ENCODE data around the gene NRDE2. TPM values are rescaled to one million over a fixed set of nuclear protein-coding genes. Genes with fewer than 3 reads are reported as not detected.

NRDE2 gene
- total RNA-seq, 4 donors from 2014 or later = 18.6 to 26.9 (median 21.0) TPM

- intact Hi-C loops (cut with DNase I; ENCODE audit: low total_unique reads) = no loop called here
- no peaks in the 10 kb centered on the region for H3K9me3 ChIP-seq
- no peaks in the 10 kb centered on the region for H3K4me1 ChIP-seq
- no peak overlapping the region for H3K27ac ChIP-seq
- WGBS, 2 donors (ENCODE audit: low coverage in 1 of 2) = 86 to 93% methylated on average over 2 to 10 of the region's 10 CpGs
- no peak overlapping the region for H3K4me3 ChIP-seq
- TF ChIP-seq EP300 (IDR thresholded peaks at IDR 0.05; ENCODE audit: low read depth) = no peak
- no peak for TF ChIP-seq POLR2AphosphoS5 (IDR thresholded peaks at IDR 0.05)
- TF ChIP-seq, protein P1, sequence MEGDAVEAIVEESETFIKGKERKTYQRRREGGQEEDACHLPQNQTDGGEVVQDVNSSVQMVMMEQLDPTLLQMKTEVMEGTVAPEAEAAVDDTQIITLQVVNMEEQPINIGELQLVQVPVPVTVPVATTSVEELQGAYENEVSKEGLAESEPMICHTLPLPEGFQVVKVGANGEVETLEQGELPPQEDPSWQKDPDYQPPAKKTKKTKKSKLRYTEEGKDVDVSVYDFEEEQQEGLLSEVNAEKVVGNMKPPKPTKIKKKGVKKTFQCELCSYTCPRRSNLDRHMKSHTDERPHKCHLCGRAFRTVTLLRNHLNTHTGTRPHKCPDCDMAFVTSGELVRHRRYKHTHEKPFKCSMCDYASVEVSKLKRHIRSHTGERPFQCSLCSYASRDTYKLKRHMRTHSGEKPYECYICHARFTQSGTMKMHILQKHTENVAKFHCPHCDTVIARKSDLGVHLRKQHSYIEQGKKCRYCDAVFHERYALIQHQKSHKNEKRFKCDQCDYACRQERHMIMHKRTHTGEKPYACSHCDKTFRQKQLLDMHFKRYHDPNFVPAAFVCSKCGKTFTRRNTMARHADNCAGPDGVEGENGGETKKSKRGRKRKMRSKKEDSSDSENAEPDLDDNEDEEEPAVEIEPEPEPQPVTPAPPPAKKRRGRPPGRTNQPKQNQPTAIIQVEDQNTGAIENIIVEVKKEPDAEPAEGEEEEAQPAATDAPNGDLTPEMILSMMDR (IDR thresholded peaks at IDR 0.05) = no peak
- no peak for TF ChIP-seq POLR2A (IDR thresholded peaks at IDR 0.05)
- no peaks in the 10 kb centered on the region for H3K27me3 ChIP-seq
- no peak for DNase-seq
- in situ Hi-C loops (cut with MboI; ENCODE audit: low pct_ligation_motif_present in 1 of 4, low pct_unique_long_range_greater_than_20kb in 1 of 4, low sequenced_read_pairs in 3 of 4) = no loop called here
- peaks cover 0 to 44% (median 17%) of the 10 kb centered on the region in 4 donors for H3K36me3 ChIP-seq
Observed at GRCh38 chr14:90272523-90272922, 59.2 kb downstream of the NRDE2 start.

DNA sequence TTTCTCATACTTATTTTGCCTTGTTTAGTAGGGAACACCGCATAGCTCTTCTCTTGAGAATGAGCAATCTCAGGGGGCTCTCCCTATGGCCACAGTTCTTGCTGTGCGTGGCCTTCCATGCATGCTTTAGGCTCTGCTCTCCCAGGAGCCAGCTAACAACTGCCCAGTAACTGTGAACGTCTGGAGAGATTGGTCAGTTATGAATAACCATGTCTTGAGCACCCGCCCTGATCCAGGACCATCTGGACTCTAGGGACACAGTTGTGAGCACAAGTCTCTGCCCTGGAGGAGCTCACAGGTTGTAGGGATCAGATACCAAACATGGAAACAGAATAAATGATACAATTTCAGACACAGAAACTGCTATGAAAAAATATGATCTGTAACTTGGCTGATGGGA, 63.3 kb downstream of the NRDE2 start:
- no peak for TF ChIP-seq POLR2AphosphoS5 (IDR thresholded peaks at IDR 0.05)
- TF ChIP-seq EP300 (IDR thresholded peaks at IDR 0.05; ENCODE audit: low read depth) = no peak
- TF ChIP-seq, protein P1 (IDR thresholded peaks at IDR 0.05) = no peak
- no peak for TF ChIP-seq POLR2A (IDR thresholded peaks at IDR 0.05)
- H3K4me3 ChIP-seq = no peak overlapping the region
- no peak for DNase-seq
- 92 to 100% methylated on average over 1 to 4 of the region's 4 CpGs for WGBS, 2 donors (ENCODE audit: low coverage in 1 of 2)
- no peak overlapping the region for H3K27ac ChIP-seq
- H3K27me3 ChIP-seq = no peaks in the 10 kb centered on the region
- no peaks in the 10 kb centered on the region for H3K4me1 ChIP-seq
- intact Hi-C loops (cut with DNase I; ENCODE audit: low total_unique reads) = no loop called here
- no peaks in the 10 kb centered on the region for H3K9me3 ChIP-seq
- in situ Hi-C loops (cut with MboI; ENCODE audit: low pct_ligation_motif_present in 1 of 4, low pct_unique_long_range_greater_than_20kb in 1 of 4, low sequenced_read_pairs in 3 of 4) = no loop called here
- peaks cover 0 to 78% (median 37%) of the 10 kb centered on the region in 4 donors for H3K36me3 ChIP-seq

DNA sequence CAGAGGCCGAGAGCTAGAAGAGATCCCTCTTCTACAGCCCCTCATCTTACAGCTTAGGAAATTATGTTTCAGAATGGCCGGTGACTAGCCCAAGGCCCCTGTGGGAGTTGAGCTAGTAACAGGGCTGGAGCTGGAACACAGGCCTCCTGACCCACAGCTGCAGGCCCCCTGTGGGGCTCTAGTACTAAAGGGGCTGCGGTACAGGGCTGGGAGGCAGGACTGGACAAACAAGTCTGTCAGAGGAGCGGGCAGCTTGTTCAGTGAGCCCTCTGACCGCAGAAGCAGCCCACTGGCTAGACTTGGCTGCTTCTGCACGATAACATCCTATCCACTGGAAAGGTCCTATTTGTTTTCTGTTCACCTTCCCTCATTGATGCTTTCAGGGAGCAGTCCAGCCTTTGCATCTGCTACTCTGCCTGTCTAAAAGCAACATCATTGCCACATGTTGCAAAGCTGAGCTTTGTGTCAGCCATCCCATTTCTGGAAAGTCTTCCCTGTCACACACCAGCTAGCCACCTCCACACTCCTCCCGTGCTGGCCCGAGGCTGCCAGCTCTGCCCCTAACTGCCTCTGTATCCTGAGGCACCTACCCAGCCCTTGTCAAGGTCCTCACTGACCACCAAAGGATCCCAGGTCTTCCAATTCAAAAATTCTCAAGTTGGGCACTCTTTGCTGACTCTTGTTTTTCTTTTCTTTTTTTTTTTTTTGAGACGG, 65.1 kb downstream of the NRDE2 start:
- DNase-seq = no peak
- in situ Hi-C loops (cut with MboI; ENCODE audit: low pct_ligation_motif_present in 1 of 4, low pct_unique_long_range_greater_than_20kb in 1 of 4, low sequenced_read_pairs in 3 of 4) (no loop called here), intact Hi-C loops (cut with DNase I; ENCODE audit: low total_unique reads) (no loop called here)
- TF ChIP-seq POLR2AphosphoS5 (IDR thresholded peaks at IDR 0.05) = no peak
- no peak for TF ChIP-seq POLR2A (IDR thresholded peaks at IDR 0.05)
- TF ChIP-seq EP300 (IDR thresholded peaks at IDR 0.05; ENCODE audit: low read depth) = no peak
- TF ChIP-seq, protein P1 (IDR thresholded peaks at IDR 0.05) = no peak
- no peak overlapping the region for H3K4me3 ChIP-seq
- H3K36me3 ChIP-seq = peaks cover 0 to 82% (median 38%) of the 10 kb centered on the region in 4 donors
- no peaks in the 10 kb centered on the region for H3K27me3 ChIP-seq
- H3K27ac ChIP-seq = no peak overlapping the region
- 94 to 95% methylated on average over 2 to 9 of the region's 9 CpGs for WGBS, 2 donors (ENCODE audit: low coverage in 1 of 2)
- no peaks in the 10 kb centered on the region for H3K9me3 ChIP-seq
- H3K4me1 ChIP-seq = no peaks in the 10 kb centered on the region

GRCh38 chr14:90263748-90264449, 67.8 kb downstream of the NRDE2 start:
- H3K27me3 ChIP-seq = no peaks in the 10 kb centered on the region
- H3K9me3 ChIP-seq = no peaks in the 10 kb centered on the region
- peaks cover 0 to 78% (median 37%) of the 10 kb centered on the region in 4 donors for H3K36me3 ChIP-seq
- intact Hi-C loops (cut with DNase I; ENCODE audit: low total_unique reads) = no loop called here
- H3K4me3 ChIP-seq = no peak overlapping the region
- H3K4me1 ChIP-seq = peaks cover 0 to under 1% (median 0%) of the 10 kb centered on the region in 4 donors
- TF ChIP-seq POLR2AphosphoS5 (IDR thresholded peaks at IDR 0.05) = no peak
- TF ChIP-seq POLR2A (IDR thresholded peaks at IDR 0.05) = no peak
- TF ChIP-seq, protein P1 (IDR thresholded peaks at IDR 0.05) = no peak
- TF ChIP-seq EP300 (IDR thresholded peaks at IDR 0.05; ENCODE audit: low read depth) = no peak
- no peak overlapping the region for H3K27ac ChIP-seq
- DNase-seq = no peak
- in situ Hi-C loops (cut with MboI; ENCODE audit: low pct_ligation_motif_present in 1 of 4, low pct_unique_long_range_greater_than_20kb in 1 of 4, low sequenced_read_pairs in 3 of 4) = no loop called here
- WGBS, 2 donors (ENCODE audit: low coverage in 1 of 2) = 60 to 67% methylated on average over 1 to 8 of the region's 8 CpGs

All from transverse colon (tissue), 4 donors.